SK-N-SH treated with all-trans-retinoic acid at 6 μM for 48 hours (cell line): ENCODE results near the gene DDX10.

ENCODE experiments used
- ARNTL ChIP-seq: fragments of 450-650 bp; formaldehyde crosslinking; IDR thresholded peaks from 2 replicates; pipeline ENCODE4 v1.5.0; 2020; ENCODE audit warnings: low read depth, mild to moderate bottlenecking, moderate library complexity, borderline replicate concordance
- CSDC2 ChIP-seq: fragments of 250-450 bp; sonication (Bioruptor Pico); IDR thresholded peaks from 2 replicates; pipeline ENCODE4 v1.5.0; 2020; ENCODE audit warnings: mild to moderate bottlenecking, moderate library complexity
- OSR1 ChIP-seq: fragments of 250-450 bp; sonication (Bioruptor Pico); IDR thresholded peaks from 2 replicates; pipeline ENCODE4 v1.8.0; 2022; ENCODE audit warnings: moderate library complexity, mild to moderate bottlenecking, inconsistent platforms
- TCF4 ChIP-seq: fragments of 250-450 bp; sonication (Bioruptor Pico); IDR thresholded peaks from 2 replicates; pipeline ENCODE4 v1.8.0; 2021; ENCODE audit warnings: mild to moderate bottlenecking, moderate library complexity, borderline replicate concordance
- ZFP3 ChIP-seq: fragments of 250-450 bp; sonication (Bioruptor Pico); IDR thresholded peaks from 2 replicates; pipeline ENCODE4 v1.5.0; 2020; ENCODE audit warnings: mild to moderate bottlenecking, moderate library complexity
- ZNF70 ChIP-seq: fragments of 450-650 bp; formaldehyde crosslinking; IDR thresholded peaks from 2 replicates; pipeline ENCODE4 v1.5.0; 2020; ENCODE audit warnings: mild to moderate bottlenecking, moderate library complexity
- TF ChIP-seq, protein P1 (sequence below): fragments of 250-450 bp; sonication (Bioruptor Pico); IDR thresholded peaks from 2 replicates; pipeline ENCODE4 v1.8.0; 2020; ENCODE audit warnings: mild to moderate bottlenecking, moderate library complexity, borderline replicate concordance
- TF ChIP-seq, protein P2 (sequence below): fragments of 250-450 bp; sonication (Bioruptor Pico); IDR thresholded peaks from 2 replicates; pipeline ENCODE4 v1.5.1; 2020; ENCODE audit warnings: low read depth, mild to moderate bottlenecking, moderate library complexity

DNA sequence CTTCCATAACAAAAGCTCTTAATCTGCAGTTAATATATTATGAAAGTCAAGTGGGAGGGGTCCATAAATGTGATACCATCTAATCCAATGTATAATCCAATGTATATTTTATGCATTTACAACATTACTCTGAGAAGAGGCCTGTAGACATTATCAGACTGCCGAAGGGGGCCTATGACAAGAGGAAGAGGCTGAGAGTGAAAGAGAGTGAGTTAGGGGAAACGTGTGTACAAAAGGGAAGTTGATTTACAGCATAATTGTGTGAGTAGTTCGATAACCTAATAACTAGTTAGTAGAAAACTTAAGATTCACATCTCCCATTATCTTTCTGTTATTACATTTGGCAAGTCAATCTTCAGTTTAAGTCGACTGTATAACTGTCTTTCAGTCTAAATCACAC, 86.6 kb downstream of the DDX10 start:
- no peak for TF ChIP-seq TCF4 (CRISPR knock-in tag)
- no peak for TF ChIP-seq ARNTL (CRISPR knock-in tag)
- no peak for TF ChIP-seq ZFP3
- TF ChIP-seq, protein P1, sequence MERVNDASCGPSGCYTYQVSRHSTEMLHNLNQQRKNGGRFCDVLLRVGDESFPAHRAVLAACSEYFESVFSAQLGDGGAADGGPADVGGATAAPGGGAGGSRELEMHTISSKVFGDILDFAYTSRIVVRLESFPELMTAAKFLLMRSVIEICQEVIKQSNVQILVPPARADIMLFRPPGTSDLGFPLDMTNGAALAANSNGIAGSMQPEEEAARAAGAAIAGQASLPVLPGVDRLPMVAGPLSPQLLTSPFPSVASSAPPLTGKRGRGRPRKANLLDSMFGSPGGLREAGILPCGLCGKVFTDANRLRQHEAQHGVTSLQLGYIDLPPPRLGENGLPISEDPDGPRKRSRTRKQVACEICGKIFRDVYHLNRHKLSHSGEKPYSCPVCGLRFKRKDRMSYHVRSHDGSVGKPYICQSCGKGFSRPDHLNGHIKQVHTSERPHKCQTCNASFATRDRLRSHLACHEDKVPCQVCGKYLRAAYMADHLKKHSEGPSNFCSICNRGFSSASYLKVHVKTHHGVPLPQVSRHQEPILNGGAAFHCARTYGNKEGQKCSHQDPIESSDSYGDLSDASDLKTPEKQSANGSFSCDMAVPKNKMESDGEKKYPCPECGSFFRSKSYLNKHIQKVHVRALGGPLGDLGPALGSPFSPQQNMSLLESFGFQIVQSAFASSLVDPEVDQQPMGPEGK (CRISPR knock-in tag) = no peak
- TF ChIP-seq OSR1 = no peak
- TF ChIP-seq, protein P2, sequence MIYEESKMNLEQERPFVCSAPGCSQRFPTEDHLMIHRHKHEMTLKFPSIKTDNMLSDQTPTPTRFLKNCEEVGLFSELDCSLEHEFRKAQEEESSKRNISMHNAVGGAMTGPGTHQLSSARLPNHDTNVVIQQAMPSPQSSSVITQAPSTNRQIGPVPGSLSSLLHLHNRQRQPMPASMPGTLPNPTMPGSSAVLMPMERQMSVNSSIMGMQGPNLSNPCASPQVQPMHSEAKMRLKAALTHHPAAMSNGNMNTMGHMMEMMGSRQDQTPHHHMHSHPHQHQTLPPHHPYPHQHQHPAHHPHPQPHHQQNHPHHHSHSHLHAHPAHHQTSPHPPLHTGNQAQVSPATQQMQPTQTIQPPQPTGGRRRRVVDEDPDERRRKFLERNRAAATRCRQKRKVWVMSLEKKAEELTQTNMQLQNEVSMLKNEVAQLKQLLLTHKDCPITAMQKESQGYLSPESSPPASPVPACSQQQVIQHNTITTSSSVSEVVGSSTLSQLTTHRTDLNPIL (CRISPR knock-in tag) = no peak
- no peak for TF ChIP-seq ZNF70 (CRISPR knock-in tag)
- TF ChIP-seq CSDC2 = no peak
